ENCODE results near the gene UBQLNL. TPM values are rescaled to one million over a fixed set of nuclear protein-coding genes. Genes with fewer than 3 reads are reported as not detected.

UBQLNL gene
- total RNA-seq, 2 donors from 2014 or later = 0.29 to 0.42 TPM

GRCh38 chr11:5499671-5500070 is 16.8 kb downstream of the UBQLNL start:
- no peak for ATAC-seq

GRCh38 chr11:5489576-5490357 is 26.7 kb downstream of the UBQLNL start:
- ATAC-seq = no peak
- Mint-ChIP-seq H3K27me3 (peaks cover 31% of the 10 kb centered on the region), H3K36me3 (ENCODE audit: low read depth) (peaks cover 2% of the 10 kb centered on the region), H3K4me3 (no peak overlapping the region), H3K27ac (no peak overlapping the region), H3K4me1 (peaks cover 3% of the 10 kb centered on the region)
- DNase-seq = no peak
- H3K9me3 ChIP-seq (ENCODE audit: control insufficient read depth, low read length, poor library complexity, severe bottlenecking) = no peaks in the 10 kb centered on the region

More at GRCh38 chr11:5499671-5500070, 16.8 kb downstream of the UBQLNL start:
- no peaks in the 10 kb centered on the region for H3K4me1 Mint-ChIP-seq
- DNase-seq = no peak
- no peaks in the 10 kb centered on the region for H3K9me3 ChIP-seq (ENCODE audit: control insufficient read depth, low read length, poor library complexity, severe bottlenecking)
- no peak overlapping the region for H3K27ac Mint-ChIP-seq
- H3K4me3 Mint-ChIP-seq = no peak overlapping the region
- peaks cover 32% of the 10 kb centered on the region for H3K27me3 Mint-ChIP-seq
- peaks cover 2% of the 10 kb centered on the region for H3K36me3 Mint-ChIP-seq (ENCODE audit: low read depth)

GRCh38 chr11:5488798-5489399 is 27.6 kb downstream of the UBQLNL start:
- Mint-ChIP-seq H3K36me3 (ENCODE audit: low read depth) (peaks cover 2% of the 10 kb centered on the region), H3K4me1 (peaks cover 3% of the 10 kb centered on the region), H3K27me3 (peaks cover 31% of the 10 kb centered on the region), H3K27ac (no peak overlapping the region), H3K4me3 (no peak overlapping the region)
- no peak for ATAC-seq
- no peak for DNase-seq
- H3K9me3 ChIP-seq (ENCODE audit: control insufficient read depth, low read length, poor library complexity, severe bottlenecking) = no peaks in the 10 kb centered on the region

- Mint-ChIP-seq H3K4me1 (peaks cover 3% of the 10 kb centered on the region), H3K27ac (no peak within 1 kb of the TSS), H3K4me3 (no peak within 1 kb of the TSS), H3K27me3 (peaks cover 31% of the 10 kb centered on the region), H3K36me3 (ENCODE audit: low read depth) (peaks cover 2% of the 10 kb centered on the region)
- ATAC-seq (no peak), DNase-seq (no peak)
- no peaks in the 10 kb centered on the region for H3K9me3 ChIP-seq (ENCODE audit: control insufficient read depth, low read length, poor library complexity, severe bottlenecking)
Observed at GRCh38 chr11:5488385-5488784, 28.1 kb downstream of the UBQLNL start, which contains the start of gene OR52D1. Gene OR52D1, plus strand, starts transcription at chr11:5488685. Its CDS starts 22 bp downstream, at chr11:5488707.

- ATAC-seq = no peak
- H3K27ac Mint-ChIP-seq = no peak overlapping the region
- H3K36me3 Mint-ChIP-seq (ENCODE audit: low read depth) = peaks cover 2% of the 10 kb centered on the region
- H3K27me3 Mint-ChIP-seq = peaks cover 24% of the 10 kb centered on the region
- peaks cover 3% of the 10 kb centered on the region for H3K4me1 Mint-ChIP-seq
- DNase-seq = no peak
- no peak overlapping the region for H3K4me3 Mint-ChIP-seq
- no peaks in the 10 kb centered on the region for H3K9me3 ChIP-seq (ENCODE audit: control insufficient read depth, low read length, poor library complexity, severe bottlenecking)
Observed at GRCh38 chr11:5486421-5486820, 30.1 kb downstream of the UBQLNL start.

- no peaks in the 10 kb centered on the region for H3K9me3 ChIP-seq (ENCODE audit: control insufficient read depth, low read length, poor library complexity, severe bottlenecking)
- H3K36me3 Mint-ChIP-seq (ENCODE audit: low read depth) = peaks cover 2% of the 10 kb centered on the region
- H3K4me1 Mint-ChIP-seq = no peaks in the 10 kb centered on the region
- DNase-seq = no peak
- ATAC-seq = no peak
- H3K27me3 Mint-ChIP-seq = peaks cover 20% of the 10 kb centered on the region
- H3K27ac Mint-ChIP-seq = no peak overlapping the region
- no peak overlapping the region for H3K4me3 Mint-ChIP-seq
Observed at GRCh38 chr11:5486003-5486402, 30.5 kb downstream of the UBQLNL start.

GRCh38 chr11:5476186-5476819 is 40.2 kb downstream of the UBQLNL start:
- no peaks in the 10 kb centered on the region for H3K9me3 ChIP-seq (ENCODE audit: control insufficient read depth, low read length, poor library complexity, severe bottlenecking)
- Mint-ChIP-seq H3K27me3 (peaks cover 54% of the 10 kb centered on the region), H3K36me3 (ENCODE audit: low read depth) (no peaks in the 10 kb centered on the region), H3K4me3 (no peak overlapping the region), H3K4me1 (no peaks in the 10 kb centered on the region), H3K27ac (no peak overlapping the region)
- ATAC-seq (peak; percentile 49), DNase-seq (peak in 1 of 3 donors; percentile 15)

- Mint-ChIP-seq H3K27me3 (peaks cover 73% of the 10 kb centered on the region), H3K27ac (no peak overlapping the region)
Observed at GRCh38 chr11:5473921-5474320, 42.6 kb downstream of the UBQLNL start.

GRCh38 chr11:5467527-5467926 is 49.0 kb downstream of the UBQLNL start:
- ATAC-seq (no peak), DNase-seq (no peak)
- Mint-ChIP-seq H3K4me3 (no peak overlapping the region), H3K27me3 (peaks cover 51% of the 10 kb centered on the region), H3K36me3 (ENCODE audit: low read depth) (no peaks in the 10 kb centered on the region), H3K4me1 (peaks cover 3% of the 10 kb centered on the region), H3K27ac (no peak overlapping the region)
- no peaks in the 10 kb centered on the region for H3K9me3 ChIP-seq (ENCODE audit: control insufficient read depth, low read length, poor library complexity, severe bottlenecking)

More at GRCh38 chr11:5473921-5474320, 42.6 kb downstream of the UBQLNL start:
- ATAC-seq (no peak), DNase-seq (no peak)
- no peaks in the 10 kb centered on the region for H3K9me3 ChIP-seq (ENCODE audit: control insufficient read depth, low read length, poor library complexity, severe bottlenecking)
- no peaks in the 10 kb centered on the region for H3K36me3 Mint-ChIP-seq (ENCODE audit: low read depth)
- no peak overlapping the region for H3K4me3 Mint-ChIP-seq
- H3K4me1 Mint-ChIP-seq = peaks cover 3% of the 10 kb centered on the region

Other genes with a start within 250 kb of the UBQLNL start
- not detected for gene HBE1, start 246.8 kb downstream of the UBQLNL start, total RNA-seq
- not detected for gene OR51B4, start 214.8 kb downstream of the UBQLNL start, total RNA-seq
- not detected for gene OR51B2, start 192.4 kb downstream of the UBQLNL start, total RNA-seq
- under 1 TPM in 1 of 2 donors, not detected in 1; 0.40 TPM for gene OR51B5, start 173.2 kb downstream of the UBQLNL start, total RNA-seq
- gene OR51B6, start 165.2 kb downstream of the UBQLNL start, total RNA-seq = not detected
- gene OR51M1, start 132.9 kb downstream of the UBQLNL start, total RNA-seq = not detected
- not detected for gene OR51Q1, start 94.6 kb downstream of the UBQLNL start, total RNA-seq
- not detected for gene OR51I1, start 75.2 kb downstream of the UBQLNL start, total RNA-seq
- not detected for gene OR51I2, start 67.4 kb downstream of the UBQLNL start, total RNA-seq
- not detected for gene OR52D1, start 28.0 kb downstream of the UBQLNL start, total RNA-seq
- under 1 TPM in 1 of 2 donors, not detected in 1; 0.20 TPM for gene UBQLN3, start 6.7 kb downstream of the UBQLNL start, total RNA-seq
- not detected for gene OR52H1, start 31.8 kb upstream of the UBQLNL start, total RNA-seq
- gene OR52B6, start 64.2 kb upstream of the UBQLNL start, total RNA-seq = not detected
- gene TRIM6, start 79.9 kb upstream of the UBQLNL start, total RNA-seq = not detected
- gene TRIM34, start 108.3 kb upstream of the UBQLNL start, total RNA-seq = 1 to 10 TPM; 3.8 to 6.5 TPM
- gene TRIM5, start 168.4 kb upstream of the UBQLNL start, total RNA-seq = 10 to 100 TPM in 1 of 2 donors, 1 to 10 TPM in 1; 9.9 to 10.4 TPM
- 100 to 1,000 TPM; 273 to 293 TPM for gene TRIM22, start 173.1 kb upstream of the UBQLNL start, total RNA-seq
- under 1 TPM in 1 of 2 donors, not detected in 1; 0.20 TPM for gene OR56B1, start 219.7 kb upstream of the UBQLNL start, total RNA-seq
- 1 to 10 TPM; 1.3 to 1.4 TPM for gene OR52N4, start 237.5 kb upstream of the UBQLNL start, total RNA-seq

All from T-helper 17 cell (primary cell).